ENCODE results near the gene ATPAF1. TPM values are rescaled to one million over a fixed set of nuclear protein-coding genes. Genes with fewer than 3 reads are reported as not detected.
A peak's percentile ranks its signal among the peaks of the same experiment; 100 is the strongest.

ATPAF1 gene
- total and polyA plus RNA-seq, 9 of the 15 experiments (the other 6 are each of a cell fraction or from before 2014, with no cell fraction given), result 6.3 to 56.2 (median 27.4) TPM

DNA sequence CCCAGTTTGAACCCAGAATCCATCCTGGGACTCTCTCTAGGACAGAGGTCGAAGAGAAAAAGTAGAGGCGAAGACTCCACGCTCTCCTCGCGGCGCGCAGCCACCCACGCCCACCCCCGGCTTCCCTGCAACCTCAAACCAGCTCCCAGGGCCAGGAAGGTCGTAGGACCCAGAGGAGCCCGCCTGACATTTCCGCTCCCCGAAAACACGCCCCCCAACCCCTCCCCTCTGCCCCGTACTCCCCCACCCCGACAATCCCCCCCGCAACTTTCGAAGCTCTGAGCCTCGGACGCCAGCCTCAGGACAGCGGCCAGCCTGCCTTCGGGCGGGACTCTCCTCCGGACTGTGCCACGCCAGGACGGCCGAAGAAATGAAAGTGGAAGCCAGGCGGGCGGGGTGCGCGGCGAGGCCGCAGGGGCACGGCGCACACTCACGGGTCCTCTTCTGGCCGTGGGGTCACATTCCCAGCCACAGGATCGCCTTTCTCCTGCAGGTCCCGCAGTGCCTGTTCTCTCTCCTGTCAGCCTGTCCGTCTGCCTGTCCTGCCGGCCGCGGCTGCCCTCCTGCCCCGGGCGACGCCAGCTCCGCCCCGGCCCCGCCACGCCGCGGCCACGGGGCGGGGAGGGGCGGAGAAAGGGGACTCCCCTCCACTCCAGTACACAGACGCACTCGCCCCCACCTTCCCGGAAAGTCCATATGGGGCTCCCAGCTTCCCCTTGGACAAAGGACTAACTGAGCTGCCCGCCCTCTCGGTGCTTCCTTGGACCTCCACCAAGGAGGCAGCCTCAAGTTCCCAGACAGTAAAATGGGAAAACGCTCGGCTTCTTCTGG is 51.7 kb downstream of the ATPAF1 start, which contains the start of gene MOB3C (continued):
- TF ChIP-seq SUPT5H (IDR thresholded peaks at IDR 0.05) (peak; percentile 53; the same call in 1 of the 2 replicates), UBTF (IDR thresholded peaks at IDR 0.05; ENCODE audit: borderline replicate concordance in 1 of 2, low read depth in 2 of 2, low read length in 2 of 2) (0 out of 4 replicates have a peak, but pooled peaks have one; percentile 45 to 57), BRF1 (IDR thresholded peaks at IDR 0.05; ENCODE audit: borderline replicate concordance, extremely low read depth, insufficient read length) (no peak), SMAD3 (CRISPR knock-in tag; conservative IDR thresholded peaks at IDR 0.05) (no peak), EWSR1 (IDR thresholded peaks at IDR 0.05; ENCODE audit: borderline replicate concordance, low read depth, partially characterized antibody) (no peak), ARNT (IDR thresholded peaks at IDR 0.05) (no peak), MTA3 (IDR thresholded peaks at IDR 0.05; ENCODE audit: borderline replicate concordance) (peak; percentile 80; the same call in 1 of the 2 replicates), POLR2A (conservative IDR thresholded peaks at IDR 0.05) (peak; percentile 67), GATAD2A (IDR thresholded peaks at IDR 0.05) (no peak), RCOR1 (IDR thresholded peaks at IDR 0.05; ENCODE audit: borderline replicate concordance in 1 of 2, low read depth in 2 of 2, low read length in 2 of 2) (peak in 1 of 2 experiments; percentile 61; a peak in 2 of 4 replicates), GTF2A2 (tag; IDR thresholded peaks at IDR 0.05) (no peak), MTA1 (IDR thresholded peaks at IDR 0.05; ENCODE audit: borderline replicate concordance) (no peak), MED1 (CRISPR knock-in tag; IDR thresholded peaks at IDR 0.05; ENCODE audit: borderline replicate concordance) (peak; percentile 59; the same call in 1 of the 2 replicates), ATF7 (IDR thresholded peaks at IDR 0.05) (peak; percentile 61; the same call in 1 of the 2 replicates), ZNF584 (CRISPR knock-in tag; IDR thresholded peaks at IDR 0.05; ENCODE audit: low read depth) (no peak), TBP (optimal IDR thresholded peaks at IDR 0.05; ENCODE audit: low read depth, low read length) (peak; percentile 21), DMBX1 (CRISPR knock-in tag; IDR thresholded peaks at IDR 0.05; ENCODE audit: borderline replicate concordance) (no peak), ZNF274 (IDR thresholded peaks at IDR 0.05; ENCODE audit: borderline replicate concordance, low read depth, low read length) (no peak), PCBP2 (IDR thresholded peaks at IDR 0.05; ENCODE audit: low read depth, low read length, poor library complexity, severe bottlenecking) (no peak), KDM4B (IDR thresholded peaks at IDR 0.05; ENCODE audit: borderline replicate concordance in 2 of 2, low read depth in 1 of 2) (no peak)
- TF ChIP-seq, protein P1, sequence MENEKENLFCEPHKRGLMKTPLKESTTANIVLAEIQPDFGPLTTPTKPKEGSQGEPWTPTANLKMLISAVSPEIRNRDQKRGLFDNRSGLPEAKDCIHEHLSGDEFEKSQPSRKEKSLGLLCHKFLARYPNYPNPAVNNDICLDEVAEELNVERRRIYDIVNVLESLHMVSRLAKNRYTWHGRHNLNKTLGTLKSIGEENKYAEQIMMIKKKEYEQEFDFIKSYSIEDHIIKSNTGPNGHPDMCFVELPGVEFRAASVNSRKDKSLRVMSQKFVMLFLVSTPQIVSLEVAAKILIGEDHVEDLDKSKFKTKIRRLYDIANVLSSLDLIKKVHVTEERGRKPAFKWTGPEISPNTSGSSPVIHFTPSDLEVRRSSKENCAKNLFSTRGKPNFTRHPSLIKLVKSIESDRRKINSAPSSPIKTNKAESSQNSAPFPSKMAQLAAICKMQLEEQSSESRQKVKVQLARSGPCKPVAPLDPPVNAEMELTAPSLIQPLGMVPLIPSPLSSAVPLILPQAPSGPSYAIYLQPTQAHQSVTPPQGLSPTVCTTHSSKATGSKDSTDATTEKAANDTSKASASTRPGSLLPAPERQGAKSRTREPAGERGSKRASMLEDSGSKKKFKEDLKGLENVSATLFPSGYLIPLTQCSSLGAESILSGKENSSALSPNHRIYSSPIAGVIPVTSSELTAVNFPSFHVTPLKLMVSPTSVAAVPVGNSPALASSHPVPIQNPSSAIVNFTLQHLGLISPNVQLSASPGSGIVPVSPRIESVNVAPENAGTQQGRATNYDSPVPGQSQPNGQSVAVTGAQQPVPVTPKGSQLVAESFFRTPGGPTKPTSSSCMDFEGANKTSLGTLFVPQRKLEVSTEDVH (IDR thresholded peaks at IDR 0.05; ENCODE audit: low read depth, partially characterized antibody), result no peak
- TF ChIP-seq, protein P2, sequence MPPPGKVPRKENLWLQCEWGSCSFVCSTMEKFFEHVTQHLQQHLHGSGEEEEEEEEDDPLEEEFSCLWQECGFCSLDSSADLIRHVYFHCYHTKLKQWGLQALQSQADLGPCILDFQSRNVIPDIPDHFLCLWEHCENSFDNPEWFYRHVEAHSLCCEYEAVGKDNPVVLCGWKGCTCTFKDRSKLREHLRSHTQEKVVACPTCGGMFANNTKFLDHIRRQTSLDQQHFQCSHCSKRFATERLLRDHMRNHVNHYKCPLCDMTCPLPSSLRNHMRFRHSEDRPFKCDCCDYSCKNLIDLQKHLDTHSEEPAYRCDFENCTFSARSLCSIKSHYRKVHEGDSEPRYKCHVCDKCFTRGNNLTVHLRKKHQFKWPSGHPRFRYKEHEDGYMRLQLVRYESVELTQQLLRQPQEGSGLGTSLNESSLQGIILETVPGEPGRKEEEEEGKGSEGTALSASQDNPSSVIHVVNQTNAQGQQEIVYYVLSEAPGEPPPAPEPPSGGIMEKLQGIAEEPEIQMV (tag; conservative IDR thresholded peaks at IDR 0.05; ENCODE audit: low read depth), result no peak

Data from K562 (cell line).